HG02870 (cell line): ENCODE measurements around the gene CD83.
"Not testable (repeated sequence)": the region's sequence is repeated elsewhere in the genome, so short reads cannot be mapped to it uniquely, and the experiment has no call there.

ENCODE experiments used
- ATAC-seq: cut with Tn5 transposase; IDR thresholded peaks from one replicate; pipeline ENCODE4 v1.9.1; 2021; ENCODE audit warnings: mild to moderate bottlenecking, moderate library complexity; ENCODE audit not compliant: unreplicated experiment

Gene CD83, protein sequence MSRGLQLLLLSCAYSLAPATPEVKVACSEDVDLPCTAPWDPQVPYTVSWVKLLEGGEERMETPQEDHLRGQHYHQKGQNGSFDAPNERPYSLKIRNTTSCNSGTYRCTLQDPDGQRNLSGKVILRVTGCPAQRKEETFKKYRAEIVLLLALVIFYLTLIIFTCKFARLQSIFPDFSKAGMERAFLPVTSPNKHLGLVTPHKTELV

DNA sequence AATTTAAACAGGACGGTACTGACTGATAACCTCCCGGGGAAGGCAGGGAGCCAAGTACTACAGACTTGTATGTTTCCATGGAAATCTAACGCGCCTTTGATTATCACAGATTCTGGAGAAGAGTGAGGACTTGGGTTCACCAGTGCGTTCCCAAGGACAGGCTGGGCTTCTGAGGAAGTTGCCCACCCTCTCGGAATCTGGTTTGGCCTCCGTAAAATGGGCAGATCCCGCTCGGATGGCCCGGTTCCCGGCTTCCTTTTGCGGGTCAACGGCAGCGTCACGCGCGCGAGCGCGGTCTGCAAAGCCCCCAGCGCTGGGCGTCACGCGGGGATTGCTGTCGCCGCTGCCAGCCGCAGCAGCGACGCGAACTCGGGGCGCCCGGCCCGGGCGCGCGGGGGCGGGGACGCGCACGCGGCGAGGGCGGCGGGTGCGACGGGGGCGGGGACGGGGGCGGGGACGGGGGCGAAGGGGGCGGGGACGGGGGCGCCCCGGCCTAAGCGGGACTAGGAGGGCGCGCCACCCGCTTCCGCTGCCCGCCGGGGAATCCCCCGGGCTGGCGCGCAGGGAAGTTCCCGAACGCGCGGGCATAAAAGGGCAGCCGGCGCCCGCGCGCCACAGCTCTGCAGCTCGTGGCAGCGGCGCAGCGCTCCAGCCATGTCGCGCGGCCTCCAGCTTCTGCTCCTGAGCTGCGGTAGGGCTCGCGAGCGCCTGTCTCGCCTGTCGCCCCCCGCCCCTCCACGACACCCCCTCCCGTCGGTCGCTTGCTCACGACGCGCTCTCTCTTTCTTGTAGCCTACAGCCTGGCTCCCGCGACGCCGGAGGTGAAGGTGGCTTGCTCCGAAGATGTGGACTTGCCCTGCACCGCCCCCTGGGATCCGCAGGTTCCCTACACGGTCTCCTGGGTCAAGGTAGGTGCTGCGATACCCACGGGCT, at the start of gene CD83:
TSS of gene CD83 (plus strand) at position 615 of the 933 bp plus-strand sequence. CDS start at position 655, 40 bp downstream.
- ATAC-seq, result peak; percentile 43

DNA sequence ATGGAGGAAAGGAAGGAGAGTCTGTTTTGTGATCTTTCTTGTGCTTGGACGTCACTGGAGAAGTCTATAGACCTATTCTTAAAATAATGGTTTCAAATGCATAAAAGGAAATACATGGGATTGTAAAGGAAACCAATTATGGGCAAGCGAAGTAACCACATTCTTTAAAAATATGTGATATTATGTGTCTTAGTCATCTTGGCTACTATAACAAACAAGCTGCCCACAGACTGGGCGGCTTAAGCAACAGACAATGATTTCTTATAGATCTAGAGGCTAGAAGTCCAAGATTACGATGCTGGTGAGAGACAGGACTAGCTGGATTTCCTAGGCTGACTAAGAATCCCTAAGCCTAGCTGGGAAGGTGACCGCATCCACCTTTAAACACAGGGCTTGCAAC, 49.4 kb upstream of the CD83 start:
- ATAC-seq, result no peak

DNA sequence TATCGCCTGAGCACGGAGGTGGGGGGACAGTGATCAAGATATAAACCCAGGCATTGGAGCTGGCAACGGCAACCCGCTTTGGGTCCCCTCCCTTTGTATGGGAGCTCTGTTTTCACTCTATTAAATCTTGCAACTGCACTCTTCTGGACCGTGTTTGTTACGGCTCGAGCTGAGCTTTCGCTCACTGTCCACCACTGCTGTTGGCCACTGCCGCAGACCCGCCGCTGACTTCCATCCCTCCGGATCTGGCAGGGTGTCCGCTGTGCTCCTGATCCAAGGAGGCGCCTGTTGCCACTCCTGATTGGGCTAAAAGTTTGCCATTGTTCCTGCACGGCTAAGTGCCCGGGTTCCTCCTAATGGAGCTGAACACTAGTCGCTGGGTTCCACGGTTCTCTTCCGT, 48.9 kb upstream of the CD83 start:
- ATAC-seq, result no peak

DNA sequence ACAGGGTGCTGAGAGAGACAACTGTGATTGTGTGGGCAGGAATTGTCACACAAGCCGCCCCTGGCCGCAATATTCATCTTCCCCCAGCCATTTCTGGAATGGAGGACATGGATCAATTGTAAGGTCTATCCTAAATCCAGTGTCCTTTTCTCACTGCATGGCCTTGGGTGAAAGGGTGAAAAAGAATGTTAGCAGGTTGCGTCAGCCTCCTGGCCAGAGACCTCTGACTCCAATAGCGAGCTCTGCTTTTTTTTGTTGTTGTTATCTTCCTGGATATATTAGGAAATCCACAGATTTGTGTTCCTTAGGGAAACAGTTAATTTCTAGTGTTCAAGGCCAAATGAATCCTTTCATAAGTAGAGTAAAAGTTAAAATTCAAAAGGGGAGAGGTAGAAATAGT, 47.1 kb upstream of the CD83 start:
- no peak for ATAC-seq

DNA sequence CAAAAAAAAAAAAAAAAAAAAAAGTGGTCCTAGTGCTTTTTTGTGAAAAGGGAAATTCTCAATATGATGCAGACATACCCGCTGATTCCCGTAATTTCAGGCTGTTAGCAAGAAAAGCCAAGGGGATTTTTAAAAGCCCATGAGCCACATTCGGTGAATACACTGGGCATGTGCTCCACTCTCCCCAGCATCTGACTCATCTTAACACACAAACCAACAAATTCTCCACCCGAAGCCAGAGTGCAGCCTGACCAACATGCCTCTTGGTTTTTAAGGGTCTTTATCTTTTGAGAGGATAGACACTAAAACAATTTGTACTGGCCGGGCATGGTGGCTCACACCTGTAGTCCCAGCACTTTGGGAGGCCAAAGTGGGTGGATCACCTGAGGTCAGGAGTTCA, 45.5 kb upstream of the CD83 start:
- ATAC-seq, result no peak

DNA sequence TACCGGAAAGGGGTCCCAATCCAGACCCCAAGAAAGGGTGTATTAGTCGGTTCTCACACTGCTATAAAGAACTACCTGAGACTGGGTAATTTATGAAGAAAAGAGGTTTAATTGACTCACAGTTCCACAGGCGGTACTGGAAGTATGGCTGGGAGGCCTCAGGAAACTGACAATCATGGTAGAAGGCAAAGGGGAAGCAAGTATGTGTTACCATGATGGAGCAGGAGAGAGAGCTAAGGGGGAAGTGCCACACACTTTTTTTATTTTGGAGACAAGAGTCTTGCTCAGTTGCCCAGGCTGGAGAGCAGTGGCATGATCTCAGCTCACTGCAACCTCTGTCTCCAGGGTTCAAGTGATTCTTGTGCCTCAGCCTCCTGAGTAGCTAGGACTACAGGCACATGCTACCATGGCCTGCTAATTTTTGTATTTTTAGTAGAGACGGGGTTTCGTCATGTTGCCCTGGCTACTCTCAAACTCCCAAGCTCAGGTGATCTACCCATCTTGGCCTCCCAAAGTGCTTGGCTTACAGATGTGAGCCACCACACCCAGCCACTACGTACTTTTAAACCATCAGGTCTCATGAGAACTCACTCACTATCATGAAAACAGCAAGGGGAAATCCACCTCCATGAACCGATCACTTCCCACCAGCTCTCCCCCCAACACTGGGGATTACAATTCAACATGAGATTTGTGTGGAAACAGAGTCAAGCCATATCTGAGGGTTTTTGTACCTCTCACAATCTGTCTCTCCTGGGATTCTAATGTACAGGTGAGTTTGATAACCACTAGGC, 43.8 kb upstream of the CD83 start:
- ATAC-seq, result not testable (repeated sequence)

DNA sequence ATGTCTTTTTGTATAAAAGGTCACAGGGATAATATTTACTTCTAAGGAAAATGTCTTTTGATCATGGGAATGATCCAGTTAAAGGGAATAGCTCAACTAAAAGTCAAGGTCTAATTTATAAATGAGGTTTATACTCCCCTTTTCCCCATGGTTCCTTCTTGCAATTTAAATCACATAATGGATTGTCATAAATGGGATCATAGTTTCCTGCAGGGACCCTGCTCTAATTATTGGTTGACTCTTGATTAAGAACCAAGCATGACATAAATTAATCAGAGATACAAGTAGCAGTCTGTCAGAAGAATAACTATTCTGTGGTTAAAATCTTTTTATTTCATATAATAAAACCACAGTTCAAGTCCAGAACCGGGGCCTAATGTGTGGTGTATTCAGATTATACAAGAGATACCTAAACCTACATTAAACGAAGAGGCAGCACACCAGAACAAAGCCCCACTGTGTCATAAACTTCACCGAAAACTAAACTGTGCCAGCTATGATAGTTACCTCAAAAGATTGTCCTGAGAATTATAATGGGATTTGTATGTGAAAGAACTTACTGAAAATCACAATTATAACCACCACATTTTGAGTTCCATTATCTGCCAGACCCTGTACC, 43.0 kb upstream of the CD83 start:
- no peak for ATAC-seq

DNA sequence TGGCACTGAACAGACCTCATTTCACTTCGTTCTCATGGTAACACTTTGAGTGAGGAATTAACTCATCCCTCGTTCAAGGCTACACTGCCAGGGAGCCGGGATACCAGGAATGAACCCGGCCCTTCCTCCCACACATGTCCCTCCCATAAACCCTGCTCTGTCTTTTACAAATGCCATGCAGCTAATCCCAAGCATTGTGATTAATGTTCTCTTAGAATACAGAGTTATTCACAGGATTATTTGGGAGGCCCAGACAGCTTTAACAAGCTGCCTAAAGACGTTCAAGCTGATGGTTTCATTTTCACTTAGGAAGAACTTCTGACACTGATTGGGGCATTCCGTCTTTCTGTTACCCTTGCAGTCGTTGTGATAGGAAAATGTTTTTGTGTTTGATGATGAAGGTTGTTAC, 42.5 kb upstream of the CD83 start:
- ATAC-seq, result peak; percentile 80

DNA sequence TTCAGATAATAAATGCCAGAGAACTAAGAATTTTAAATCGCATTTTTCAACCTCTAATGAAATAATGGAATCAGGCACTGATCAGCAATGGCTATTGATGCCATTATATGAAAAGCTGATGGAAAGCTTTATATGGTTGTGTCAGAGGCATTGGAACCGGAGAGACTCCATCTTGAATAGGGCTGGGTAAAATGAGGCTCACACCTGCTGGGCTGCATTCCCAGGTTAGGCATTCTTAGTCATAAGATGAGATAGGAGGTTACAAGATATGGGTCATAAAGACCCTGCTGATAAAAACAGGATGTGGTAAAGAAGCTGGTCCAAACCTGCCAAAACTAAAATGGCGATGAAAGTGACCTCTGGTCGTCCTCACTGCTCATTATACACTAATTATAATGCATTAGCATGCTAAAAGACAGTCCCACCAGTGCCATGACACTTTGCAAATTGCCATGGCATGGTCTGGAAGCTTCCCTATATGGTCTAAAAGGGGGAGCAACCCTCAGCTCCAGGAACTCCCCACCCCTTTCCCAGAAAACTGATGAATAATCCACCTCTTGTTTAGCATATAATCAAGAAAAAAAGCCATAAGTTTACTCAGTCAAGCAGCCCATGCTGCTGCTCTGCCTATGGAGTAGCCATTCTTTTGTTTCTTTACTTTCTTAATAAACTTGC, 40.2 kb upstream of the CD83 start:
- no peak for ATAC-seq

DNA sequence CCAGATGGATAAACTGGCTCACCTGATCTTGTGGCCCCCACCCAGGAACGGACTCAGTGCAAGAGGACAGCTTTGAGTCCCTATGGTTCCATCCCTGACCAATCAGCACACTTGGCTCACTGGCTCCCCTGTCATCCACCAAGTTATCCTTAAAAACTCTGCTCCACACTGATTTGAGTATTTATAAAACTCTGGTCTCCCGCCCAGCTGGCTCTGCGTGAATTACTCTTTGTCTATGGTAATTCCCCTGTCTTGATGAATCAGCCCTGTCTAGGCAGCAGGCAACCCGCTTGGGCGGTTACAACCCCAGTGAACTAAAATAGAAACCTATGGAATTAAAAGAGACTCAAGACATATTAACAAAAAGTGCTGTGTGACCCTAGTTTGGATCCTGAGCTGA, 38.1 kb upstream of the CD83 start:
- ATAC-seq, result no peak

DNA sequence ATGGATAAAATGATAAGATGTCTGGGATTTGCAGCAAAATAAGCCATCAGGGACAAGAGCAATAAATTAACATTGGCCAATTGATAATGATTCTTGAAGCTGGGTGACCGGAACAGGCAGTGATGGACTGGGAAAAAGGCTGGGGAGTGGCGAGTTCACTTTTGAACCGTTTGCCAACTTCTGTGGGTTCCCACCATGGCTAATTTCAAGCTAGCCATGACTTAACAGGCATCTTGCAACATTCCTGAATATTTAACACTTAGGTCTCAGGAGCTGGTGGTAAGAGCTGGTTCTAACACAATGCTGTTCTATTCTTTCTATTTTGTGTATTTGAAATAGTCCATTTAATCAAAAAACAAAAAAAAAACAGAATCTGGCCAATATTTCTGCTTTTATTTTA, 37.6 kb upstream of the CD83 start:
- no peak for ATAC-seq

DNA sequence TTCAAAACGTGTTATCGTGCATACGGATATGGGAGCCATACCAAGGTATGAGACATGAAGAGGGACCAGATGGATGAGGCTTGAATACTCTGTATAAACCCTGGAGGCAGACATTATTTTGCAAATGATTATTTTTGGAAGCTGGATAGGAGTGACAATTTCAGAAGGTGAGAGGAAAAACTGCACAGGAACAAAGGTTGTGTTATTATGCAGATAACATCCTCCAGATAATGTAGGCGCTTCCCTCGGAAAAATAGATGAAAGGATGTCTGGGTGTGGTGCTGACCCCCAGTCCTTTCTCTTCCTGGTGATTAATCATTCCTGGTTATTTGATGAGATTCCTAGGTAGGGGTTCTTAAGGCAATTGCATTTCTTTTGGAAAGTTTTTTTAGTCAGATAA, 36.4 kb upstream of the CD83 start:
- no peak for ATAC-seq

DNA sequence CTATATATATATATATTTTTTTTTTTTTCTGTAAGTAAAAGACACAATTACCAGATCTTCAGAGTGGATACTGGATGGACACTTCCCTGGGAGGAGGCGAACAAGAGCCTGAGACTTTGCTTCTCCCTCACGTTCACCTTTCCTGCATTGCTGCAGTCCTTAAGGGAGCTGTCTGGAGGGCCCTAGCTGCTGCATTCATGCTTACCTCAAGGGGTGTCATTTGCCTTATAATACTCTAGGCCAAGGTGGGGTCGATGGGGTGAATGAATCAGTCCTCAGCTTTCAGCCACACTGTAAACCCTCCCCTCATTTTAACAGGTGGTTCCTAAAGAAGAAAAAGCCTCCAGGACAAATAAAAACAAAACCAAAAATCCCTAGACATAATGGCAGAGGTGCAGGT, 34.8 kb upstream of the CD83 start:
- no peak for ATAC-seq

DNA sequence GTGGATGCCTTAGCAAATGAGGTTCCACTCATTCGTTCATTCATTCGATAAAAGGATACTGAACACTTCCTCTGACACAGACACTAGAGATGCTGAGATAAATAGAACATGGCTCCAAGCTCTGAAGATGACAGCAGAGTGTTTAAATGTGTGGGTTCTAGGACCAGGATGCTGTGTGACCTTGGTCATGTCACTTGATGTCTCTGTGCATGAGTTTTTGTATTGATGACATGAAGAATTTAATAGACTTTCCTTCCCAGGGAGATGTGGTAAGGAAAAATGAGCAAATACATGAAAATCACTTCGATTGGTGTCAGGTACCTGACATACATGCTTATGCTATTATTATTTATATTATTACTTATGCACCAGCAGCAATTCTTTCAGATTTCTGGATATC, 34.3 kb upstream of the CD83 start:
- ATAC-seq, result no peak

DNA sequence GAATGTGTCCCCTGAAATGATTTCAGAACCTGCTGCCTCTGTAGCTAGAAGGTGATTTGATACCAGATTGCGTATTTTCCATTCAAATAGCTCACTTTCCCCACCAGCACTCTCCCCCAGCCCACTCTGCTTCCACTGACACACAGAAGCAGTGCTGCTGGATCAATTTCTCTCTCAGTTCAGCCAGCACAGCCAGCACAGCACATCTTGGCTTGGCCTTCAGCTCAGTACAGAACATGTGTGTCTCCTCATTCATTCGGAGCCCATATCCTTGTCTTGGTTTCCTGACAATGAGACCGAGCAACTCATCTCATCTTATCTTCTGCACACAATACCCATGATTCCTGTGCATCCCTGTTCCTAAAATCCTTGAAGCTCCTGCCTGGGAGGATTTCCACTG, 33.8 kb upstream of the CD83 start:
- ATAC-seq, result no peak

DNA sequence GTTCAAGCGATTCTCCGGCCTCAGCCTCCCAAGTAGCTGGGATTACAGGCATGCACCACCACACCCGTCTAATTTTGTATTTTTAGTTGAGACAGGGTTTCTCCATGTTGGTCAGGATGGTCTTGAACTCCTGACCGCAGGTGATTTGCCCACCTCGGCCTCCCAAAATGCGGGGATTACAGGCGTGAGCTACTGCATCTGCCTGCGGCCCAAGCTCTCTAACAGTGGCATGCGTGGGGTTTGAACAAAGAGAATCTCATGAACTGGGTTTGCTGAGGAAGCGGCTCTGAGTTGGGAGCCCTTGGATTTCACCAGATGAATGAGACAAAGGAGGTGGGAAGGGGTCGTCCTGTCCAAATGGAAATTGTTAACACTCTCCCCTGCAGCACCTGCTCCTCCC, 33.2 kb upstream of the CD83 start:
- no peak for ATAC-seq

DNA sequence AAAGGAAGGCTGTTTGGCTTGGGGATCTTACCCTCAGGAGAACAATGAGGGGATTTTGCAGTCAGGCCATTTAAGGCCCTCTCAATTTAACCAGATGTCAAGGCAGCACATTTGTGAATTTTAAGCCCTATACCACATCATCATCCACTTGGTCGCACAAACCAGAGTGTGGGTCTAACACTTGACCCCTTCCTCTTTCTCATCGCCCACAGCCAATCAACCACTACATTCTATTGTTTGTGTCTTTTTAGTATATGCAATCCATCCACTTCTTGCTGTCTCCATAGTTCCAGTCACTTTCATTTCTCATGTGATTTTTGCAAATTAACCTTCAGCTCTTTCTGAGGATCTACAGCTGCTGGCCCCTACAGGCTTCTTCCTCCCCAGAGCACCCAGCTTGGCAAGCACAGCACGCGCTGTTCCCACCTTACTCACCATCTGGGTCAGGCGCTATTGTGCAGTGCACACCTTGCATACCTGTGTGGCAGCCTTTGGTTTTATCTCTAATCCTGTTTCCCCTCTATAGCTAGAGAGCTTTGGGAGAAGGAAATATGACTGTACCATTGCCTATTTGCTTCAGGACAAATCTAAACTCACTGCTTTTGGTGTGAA, 32.3 kb upstream of the CD83 start:
- ATAC-seq, result no peak

DNA sequence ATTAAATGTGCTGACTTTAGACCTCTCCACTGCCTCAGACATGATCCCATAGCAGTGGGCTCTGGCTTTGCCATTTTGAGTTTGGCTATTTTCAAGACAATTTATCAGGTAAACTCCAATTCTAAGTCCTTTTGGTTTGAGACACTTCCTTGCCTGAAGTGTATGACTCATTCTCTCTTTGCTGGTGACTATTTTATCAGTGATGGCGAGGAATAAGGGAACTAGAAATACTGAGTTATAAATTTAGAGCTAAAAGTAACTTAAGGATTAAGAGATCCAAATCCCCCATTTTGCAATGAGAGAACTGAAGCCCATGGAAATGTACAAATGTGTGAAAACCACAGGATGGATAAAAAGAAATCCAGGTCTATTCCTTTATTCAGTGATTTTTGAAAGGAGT, 30.9 kb upstream of the CD83 start:
- ATAC-seq, result no peak

DNA sequence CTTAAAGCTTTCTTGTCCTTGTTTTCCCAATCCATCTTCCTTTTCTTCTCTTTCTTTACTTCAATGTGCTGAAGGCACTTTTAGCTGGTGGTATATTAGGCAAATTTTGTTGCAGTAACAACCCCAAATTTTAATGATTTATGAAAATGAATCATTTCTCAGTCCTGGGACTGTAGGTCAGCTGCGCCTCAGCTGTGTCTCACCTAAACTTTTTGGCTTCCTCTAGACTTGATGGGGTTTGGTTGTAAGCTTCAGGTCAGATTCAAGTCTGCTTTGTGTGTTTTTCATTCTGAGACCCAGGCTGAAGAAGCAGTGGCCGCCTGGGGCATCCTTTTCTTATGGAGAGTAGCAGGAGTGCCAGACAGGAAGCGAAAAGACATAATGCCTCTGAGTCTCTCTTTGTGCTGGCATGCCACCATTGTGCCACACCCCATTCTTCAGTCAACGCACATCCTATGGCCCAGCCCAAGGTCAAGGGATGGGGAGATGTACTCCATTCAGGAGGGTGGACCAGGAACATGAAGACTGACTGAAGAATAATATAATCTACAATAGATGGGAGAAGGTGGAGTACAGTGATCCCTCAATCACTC, 28.9 kb upstream of the CD83 start:
- no peak for ATAC-seq

DNA sequence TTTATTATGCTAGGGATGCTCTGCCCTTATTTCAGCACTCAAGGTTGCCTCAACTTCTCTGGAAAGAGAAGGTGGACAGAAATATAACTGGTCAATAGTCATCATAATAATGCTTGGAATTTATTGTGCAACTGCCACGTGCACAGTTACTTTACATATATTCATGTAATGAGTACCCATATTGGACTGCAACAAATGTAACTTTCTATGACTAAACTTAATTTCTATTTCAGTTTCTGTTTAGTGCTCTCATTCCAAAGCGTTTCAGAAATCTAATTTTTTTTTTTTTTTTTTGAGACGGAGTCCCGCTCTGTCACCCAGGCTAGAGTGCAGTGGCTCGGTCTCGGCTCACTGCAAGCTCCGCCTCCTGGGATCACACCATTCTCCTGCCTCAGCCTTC, 28.3 kb upstream of the CD83 start:
- peak; percentile 38 for ATAC-seq
